Heart right ventricle (tissue), 16 donors: Measurements from ENCODE around the gene PPL. TPM values are rescaled to one million over a fixed set of nuclear protein-coding genes. Genes with fewer than 3 reads are reported as not detected.
A peak's percentile ranks its signal among the peaks of the same experiment; 100 is the strongest.
"Not testable (repeated sequence)": the region's sequence is repeated elsewhere in the genome, so short reads cannot be mapped to it uniquely, and the experiment has no call there.

Source experiments
- ATAC-seq, 8 donors: fragments of 200-7000 bp; cut with Tn5 transposase; one replicate each; pipeline ENCODE4 v1.9.1; 2020; ENCODE audit warnings: mild to moderate bottlenecking in 8 of 8, moderate library complexity in 8 of 8, moderate number of reproducible peaks in 1 of 8
- DNase-seq, 2 donors: peaks; one replicate each; pipeline ENCODE4 v3.0.0-alpha.2; 2020
- H3K27ac ChIP-seq, 10 donors: fragments of 200-600 bp; sonication (generic) in 2 of 10; one replicate each; pipeline versions ENCODE4 v1.5.0 to v1.8.0; 2020 to 2022; ENCODE audit warnings: mild to moderate bottlenecking in 3 of 10
- H3K27me3 ChIP-seq, 7 donors: fragments of 200-600 bp; one replicate each; pipeline ENCODE4 v1.8.0; 2021 to 2022; ENCODE audit warnings: mild to moderate bottlenecking in 2 of 7
- H3K36me3 ChIP-seq, 9 donors: fragments of 200-600 bp; sonication (generic) in 1 of 9; one replicate each; pipeline versions ENCODE4 v1.5.0 to v1.8.0; 2020 to 2022; ENCODE audit warnings: mild to moderate bottlenecking in 2 of 9
- H3K4me1 ChIP-seq, 9 donors: fragments of 200-600 bp; sonication (generic) in 1 of 9; one replicate each; pipeline versions ENCODE4 v1.5.0 to v1.8.0; 2020 to 2022; ENCODE audit warnings: mild to moderate bottlenecking in 4 of 9
- H3K4me3 ChIP-seq, 10 donors: fragments of 200-600 bp; sonication (generic) in 2 of 10; one replicate each; pipeline versions ENCODE4 v1.5.0 to v1.8.0; 2020 to 2022; ENCODE audit warnings: mild to moderate bottlenecking in 7 of 10, moderate library complexity in 2 of 10
- H3K9me3 ChIP-seq, 11 donors: fragments of 200-600 bp in 10 of 11; sonication (generic) in 2 of 11; one replicate each; pipeline versions ENCODE4 v1.5.0 to v1.8.0; 2013 to 2022; ENCODE audit warnings: mild to moderate bottlenecking in 2 of 11, control low read depth in 1 of 11, moderate library complexity in 1 of 11
- CTCF ChIP-seq, 9 donors: fragments of 200-600 bp; sonication (generic) in 2 of 9; IDR thresholded peaks; one replicate each; pipeline versions ENCODE4 v1.5.0 to v1.8.0; 2021 to 2022; ENCODE audit warnings: antibody characterized with exemption in 9 of 9, mild to moderate bottlenecking in 5 of 9, moderate library complexity in 1 of 9
- WGBS, 2 donors: extraction: QIAGEN DNeasy Blood & Tissue Kit; methylation state at CpG; one replicate each; pipeline ENCODE4 v1.1.7; 2013; ENCODE audit warnings: inconsistent platforms in 1 of 2; 5-methylcytosine and 5-hydroxymethylcytosine counted together
- intact Hi-C, 10 donors: fragments of 100-400 bp; cut with DNase I; formaldehyde crosslinking; loops; one replicate each; pipeline versions ENCODE4 v1.11.1 to v1.14.2; 2022
- polyA plus RNA-seq, 2 donors: library from polyadenylated mRNA; stranded (reverse); fragments of 200-250 nt; gene quantifications; one replicate each; pipeline ENCODE4 v1.2.3, GENCODE V29; 2013
- total RNA-seq, 10 donors: library from RNA; stranded (reverse); fragmentation: NEBNext Ultra II Directional in 3 of 10; extraction: Animal tissue kit (Norgen Biotek cat#: 25700) in 3 of 10; gene quantifications; one replicate each; pipeline versions ENCODE4 v1.2.1 to v1.2.4, GENCODE V29; 2021 to 2023
- donor health status: Arrhythmogenic right ventricular cardiomyopathy.
- donor health status: ischemic (EF 13 %, LVEDD 7.1; RV severe dilation, severe dysfunction).
- donor health status: healthy with polysubstance abuse.
- donor health status: DM: no; HTN: yes; CAD: no.
- donor health status: DM: no; HTN: no; CAD: no.
- donor health status: ischemic (EF 25% LVEDD 6.9; RV normal size, moderate dysfunction).
- donor health status: ischemic (EF 25% LVEDD 5.7; RV mildly dilated, moderate dysfunction).
- donor health status: healthy.
- donor health status: DM: yes; HTN: yes; CAD: no.
- donor health status: Ischemic cardiomyopathy.
- donor health status: ischemic (EF 35%, LVEDD 5.7; RV mildly dilated, moderate dysfunction).
- donor health status: nonischemic (EF 11% LVEDD 7.7; RV severe dilation, severe dysfunction).
- donor health status: DM: yes; HTN: yes; CAD: no.
- donor health status: PGD.
- donor health status: ischemic (EF 29% LVEDD 5.4; RV normal size, mild dysfunction).
- donor health status: nonischemic (EF 23%, LVEDD 6.1; RV moderate dilation, normal function).

The PPL gene
- total and polyA plus RNA-seq, 12 donors, result 4.9 to 19.3 (median 7.3) TPM

- Histone ChIP-seq H3K9me3 (no peaks in the 10 kb centered on the region), H3K4me1 (peaks cover 0 to 25% (median 17%) of the 10 kb centered on the region in 9 donors), H3K27me3 (peaks cover 0 to 33% (median 0%) of the 10 kb centered on the region in 7 donors), H3K4me3 (peak overlapping the region; percentile 19 to 58 (median 48)), H3K36me3 (no peaks in the 10 kb centered on the region), H3K27ac (peak overlapping the region in 6 of 10 donors; percentile 0 to 58 (median 40))
- intact Hi-C loops, result loop anchor here in 6 of 10 donors (2.0 to 10.0 kb wide), 9 partner anchors 110 to 453 kb away; partner anchors contain the start of genes GLYR1 (in 4 of the 6), UBN1 (in 4 of the 6), ZNF500 (in 2 of the 6) and ANKS3 (in 1 of the 6)
- 22 to 28% methylated on average over 10 of the region's 10 CpGs for WGBS, 2 donors
- ATAC-seq (no peak), DNase-seq (no peak)
- no peak for TF ChIP-seq CTCF (IDR thresholded peaks at IDR 0.05)
These were observed 20.4 kb upstream of the PPL start for GRCh38 chr16:4957420-4957719.

- Histone ChIP-seq H3K27ac (no peak overlapping the region), H3K9me3 (no peaks in the 10 kb centered on the region), H3K36me3 (no peaks in the 10 kb centered on the region), H3K4me1 (peaks cover 0 to 25% (median 17%) of the 10 kb centered on the region in 9 donors), H3K27me3 (peaks cover 0 to 24% (median 0%) of the 10 kb centered on the region in 7 donors), H3K4me3 (no peak overlapping the region)
- ATAC-seq (no peak), DNase-seq (no peak)
- intact Hi-C loops, result loop anchor here in 6 of 10 donors (5.0 to 10.0 kb wide), 7 partner anchors 107 to 450 kb away; partner anchors contain the start of genes GLYR1 (in 4 of the 6), UBN1 (in 4 of the 6), ANKS3 (in 1 of the 6) and DNAAF8 (in 1 of the 6)
- TF ChIP-seq CTCF (IDR thresholded peaks at IDR 0.05), result no peak
- WGBS, 2 donors, result 77 to 86% methylated on average over 1 of the region's 1 CpG
These were observed 17.8 kb upstream of the PPL start for GRCh38 chr16:4954714-4955113.

- 66 to 68% methylated on average over 3 of the region's 3 CpGs for WGBS, 2 donors
- intact Hi-C loops, result loop anchor here in 3 of 10 donors (10.0 kb wide), 3 partner anchors 217 to 447 kb away; partner anchors contain the start of genes ANKS3 (in 1 of the 3) and DNAAF8 (in 1 of the 3)
- ATAC-seq, result not testable (repeated sequence)
These were observed 14.6 kb upstream of the PPL start for GRCh38 chr16:4951583-4951982.

GRCh38 chr16:4949986-4950385 lies 13.0 kb upstream of the PPL start:
- H3K36me3 ChIP-seq, result no peaks in the 10 kb centered on the region
- DNase-seq (no peak), ATAC-seq (no peak)
- peaks cover 0 to 3% (median 0%) of the 10 kb centered on the region in 7 donors for H3K27me3 ChIP-seq
- 65 to 71% methylated on average over 10 of the region's 10 CpGs for WGBS, 2 donors
- no peaks in the 10 kb centered on the region for H3K9me3 ChIP-seq
- H3K4me1 ChIP-seq, result peaks cover 2 to 23% (median 8%) of the 10 kb centered on the region in 9 donors
- no peak for TF ChIP-seq CTCF (IDR thresholded peaks at IDR 0.05)
- H3K27ac ChIP-seq, result no peak overlapping the region
- H3K4me3 ChIP-seq, result no peak overlapping the region
- intact Hi-C loops, result loop anchor here in 4 of 10 donors (5.0 to 10.0 kb wide), 5 partner anchors 65 to 445 kb away; partner anchors contain the start of genes ANKS3 (in 1 of the 4) and DNAAF8 (in 1 of the 4)

More at GRCh38 chr16:4951583-4951982, 14.6 kb upstream of the PPL start:
- H3K9me3 ChIP-seq, H3K36me3 ChIP-seq, H3K4me3 ChIP-seq, H3K27me3 ChIP-seq, H3K27ac ChIP-seq, DNase-seq: not testable (repeated sequence)
- H3K4me1 ChIP-seq, result peaks cover 0 to 14% (median 6%) of the 10 kb centered on the region in 9 donors
